HG03066 (cell line): ENCODE data around the gene CCDC121.
A peak's percentile ranks its signal among the peaks of the same experiment; 100 is the strongest.

Experiments
- ATAC-seq: cut with Tn5 transposase; IDR thresholded peaks from one replicate; pipeline ENCODE4 v1.9.1; 2021; ENCODE audit warnings: low read depth; ENCODE audit not compliant: unreplicated experiment

CCDC121 gene

DNA sequence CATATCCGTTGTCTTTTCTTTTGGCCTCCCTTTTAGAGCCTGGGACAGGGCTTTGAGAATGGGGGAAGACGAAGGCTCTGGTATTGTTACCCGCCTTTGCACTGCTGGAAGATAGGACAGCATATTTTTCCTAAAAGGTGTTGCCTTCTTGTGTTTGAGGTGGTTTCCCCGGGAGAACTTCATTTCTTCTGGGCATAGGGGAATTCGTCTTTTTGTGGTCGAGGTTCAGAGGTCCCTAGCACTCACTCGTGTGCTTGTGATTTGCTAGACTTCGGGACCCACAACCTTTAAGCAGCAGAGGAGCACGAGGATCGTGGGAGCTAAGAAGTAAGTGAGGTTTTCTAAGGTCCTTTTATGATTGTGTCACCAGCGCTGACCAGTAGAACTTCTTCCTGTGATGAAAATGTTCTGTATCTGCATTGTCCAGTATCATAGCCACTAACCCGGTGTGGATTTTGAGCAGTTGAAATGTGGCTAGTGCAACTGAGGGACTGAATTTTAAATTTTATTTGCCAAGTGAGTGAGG is 45.4 kb downstream of the CCDC121 start:
- no peak for ATAC-seq

DNA sequence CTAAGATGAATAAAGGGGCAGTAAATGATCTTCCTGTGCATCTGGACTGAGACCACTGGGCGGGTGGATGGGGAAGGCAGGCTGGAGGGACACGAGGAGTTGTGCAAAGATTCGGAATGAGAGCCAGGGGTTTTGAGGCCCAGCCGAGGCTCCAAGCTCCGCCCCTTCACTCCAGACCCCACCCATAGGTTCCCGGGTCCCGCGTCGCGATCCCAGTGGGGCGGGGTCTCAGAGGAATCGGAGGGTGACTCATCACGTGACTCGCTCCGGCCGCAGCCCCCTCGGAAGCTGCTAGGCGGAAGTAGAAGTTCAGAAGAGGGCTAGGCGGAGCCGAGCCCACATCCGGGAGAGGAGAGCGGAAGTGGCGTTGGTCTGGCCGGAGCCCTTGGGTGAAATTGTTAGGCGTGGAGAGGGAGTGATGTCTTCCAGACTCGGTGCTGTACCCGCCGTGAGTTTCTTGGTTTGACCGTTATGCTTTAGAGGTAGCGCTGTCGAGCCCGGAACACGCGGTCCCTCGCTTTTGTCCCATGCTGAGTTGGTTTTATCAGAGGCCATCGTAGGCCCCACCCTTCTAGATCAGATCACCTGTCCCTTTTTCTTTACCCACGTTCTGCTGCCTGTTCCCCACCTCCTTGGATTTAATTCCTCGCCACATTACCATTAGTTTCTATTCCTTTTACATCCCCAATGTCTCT is 46.0 kb downstream of the CCDC121 start, which contains the start of gene ZNF512:
ZNF512 (plus strand) TSS at position 348 of the 695 bp plus-strand sequence; CDS start at position 419, 71 bp downstream.
- peak; percentile 96 for ATAC-seq

DNA sequence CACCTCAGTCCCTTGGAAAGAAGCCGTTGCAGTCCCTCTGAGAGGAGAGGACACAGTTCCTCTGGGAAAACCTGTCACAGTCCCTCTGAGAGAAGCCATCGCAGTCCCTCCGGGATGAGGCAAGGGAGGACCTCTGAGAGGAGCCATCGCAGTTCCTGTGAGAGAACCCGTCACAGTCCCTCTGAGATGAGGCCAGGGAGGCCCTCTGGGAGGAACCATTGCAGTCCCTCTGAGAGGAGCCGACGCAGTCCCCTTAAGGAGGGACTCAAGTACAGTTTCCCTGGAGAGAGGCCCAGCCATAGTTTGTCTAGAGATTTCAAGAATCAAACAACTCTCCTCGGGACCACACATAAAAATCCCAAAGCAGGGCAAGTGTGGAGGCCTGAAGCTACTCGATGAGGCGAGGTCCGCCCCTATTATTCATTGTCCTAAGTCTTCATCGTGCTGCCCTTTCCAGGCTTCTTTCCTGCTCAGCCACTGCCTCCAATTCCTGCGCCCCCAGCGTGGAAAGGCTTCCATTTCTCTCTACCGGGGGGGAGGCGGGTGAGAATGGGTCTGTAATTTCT is 46.6 kb downstream of the CCDC121 start:
- ATAC-seq: no peak

DNA sequence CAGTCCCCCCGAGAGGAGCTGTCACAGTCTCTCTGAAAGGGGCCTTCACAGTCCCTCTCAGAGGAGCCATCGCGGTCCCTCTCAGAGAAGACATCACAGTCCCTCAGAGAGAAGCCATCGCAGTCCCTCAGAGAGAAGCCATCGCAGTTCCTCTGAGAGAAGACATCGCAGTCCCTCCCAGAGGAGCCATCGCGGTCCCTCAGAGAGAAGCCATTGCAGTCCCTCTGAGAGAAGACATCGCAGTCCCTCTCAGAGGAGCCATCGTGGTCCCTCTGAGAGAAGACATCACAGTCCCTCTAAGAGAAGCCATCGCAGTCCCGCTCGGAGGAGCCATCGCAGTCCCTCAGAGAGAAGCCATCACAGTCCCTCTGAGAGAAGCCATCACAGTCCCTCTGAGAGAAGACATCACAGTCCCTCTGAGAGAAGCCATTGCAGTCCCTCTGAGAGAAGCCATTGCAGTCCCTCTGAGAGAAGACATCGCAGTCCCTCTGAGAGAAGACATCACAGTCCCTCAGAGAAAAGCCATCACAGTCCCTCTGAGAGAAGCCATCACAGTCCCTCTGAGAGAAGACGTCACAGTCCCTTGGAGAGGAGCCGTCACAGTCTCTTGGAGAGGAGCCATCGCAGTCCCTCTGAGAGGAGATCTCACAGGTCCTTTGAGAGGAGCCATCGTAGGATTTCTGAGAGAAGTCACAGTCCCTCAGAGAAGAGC is 47.2 kb downstream of the CCDC121 start:
- no peak for ATAC-seq
